Activated naive CD8-positive, alpha-beta T cell treated with anti-CD3 and anti-CD28 coated beads, Interleukin-2, amount 10 ng/mL, durations not matched to agents 7 days and 5 days (primary cell): ENCODE results near the gene KDM8. TPM values are rescaled to one million over a fixed set of nuclear protein-coding genes. Genes with fewer than 3 reads are reported as not detected.
A peak's percentile ranks its signal among the peaks of the same experiment; 100 is the strongest.

Source experiments
- ATAC-seq: fragments of 150-1000 bp; cut with Tn5 transposase; one replicate; pipeline ENCODE4 v1.10.0; 2021; ENCODE audit warnings: low read depth, moderate library complexity
- POLR2A ChIA-PET: fragments of 350-600 bp; sonication (Branson Sonifier 250); formaldehyde crosslinking; loops from one replicate; lab custom pipeline; 2021; ENCODE audit warnings: antibody characterized with exemption; lab: Charles Lee
- DNase-seq: peaks from one replicate; pipeline ENCODE4 v3.0.0; 2021
- H3K27ac Mint-ChIP-seq: one replicate; pipeline ENCODE4 v1.8.0; 2022; ENCODE audit warnings: mild to moderate bottlenecking, mixed read lengths
- H3K27me3 Mint-ChIP-seq: one replicate; pipeline ENCODE4 v1.8.0; 2022; ENCODE audit warnings: mild to moderate bottlenecking, moderate library complexity, mixed read lengths
- H3K36me3 Mint-ChIP-seq: one replicate; pipeline ENCODE4 v1.8.0; 2021; ENCODE audit warnings: mild to moderate bottlenecking, mixed read lengths
- H3K4me1 Mint-ChIP-seq: one replicate; pipeline ENCODE4 v1.8.0; 2021; ENCODE audit warnings: mixed read lengths
- H3K4me3 Mint-ChIP-seq: one replicate; pipeline ENCODE4 v1.8.0; 2022; ENCODE audit warnings: mild to moderate bottlenecking, moderate library complexity, mixed read lengths
- H3K9me3 Mint-ChIP-seq: one replicate; pipeline ENCODE4 v1.8.0; 2021; ENCODE audit warnings: mixed read lengths
- total RNA-seq, 2 experiments: library from RNA; stranded (reverse); gene quantifications; one replicate each; pipeline ENCODE4 v1.2.3, GENCODE V29; 2021

Gene KDM8
- total RNA-seq, 2 experiments from 2014 or later: 20.1 to 21.8 TPM

GRCh38 chr16:27177031-27177774, 26.1 kb upstream of the KDM8 start:
- no peak overlapping the region for H3K4me3 Mint-ChIP-seq
- DNase-seq (no peak), ATAC-seq (no peak)
- POLR2A ChIA-PET: interaction anchor here (5.0 kb wide), 1 partner anchor 59 kb away, joined by 32 read pairs; no protein-coding TSS in a partner anchor
- peaks cover 47% of the 10 kb centered on the region for H3K4me1 Mint-ChIP-seq
- H3K36me3 Mint-ChIP-seq: peaks cover 4% of the 10 kb centered on the region
- no peak overlapping the region for H3K27ac Mint-ChIP-seq
- H3K9me3 Mint-ChIP-seq: no peaks in the 10 kb centered on the region
- H3K27me3 Mint-ChIP-seq: no peaks in the 10 kb centered on the region

- peak; percentile 95 for ATAC-seq
- peaks cover 31% of the 10 kb centered on the region for H3K4me1 Mint-ChIP-seq
- H3K9me3 Mint-ChIP-seq: no peaks in the 10 kb centered on the region
- H3K27me3 Mint-ChIP-seq: peaks cover 4% of the 10 kb centered on the region
- no peak overlapping the region for H3K4me3 Mint-ChIP-seq
- H3K36me3 Mint-ChIP-seq: peaks cover 2% of the 10 kb centered on the region
- POLR2A ChIA-PET: interaction anchor here (0.8 to 5.0 kb wide), 14 partner anchors 10 to 188 kb away, joined by 3 to 32 read pairs (median 6); partner anchors contain the start of genes KDM8 and NSMCE1
- peak overlapping the region; percentile 50 for H3K27ac Mint-ChIP-seq
- DNase-seq: peak; percentile 90
Measured at GRCh38 chr16:27179500-27180072, 23.7 kb upstream of the KDM8 start.

- H3K9me3 Mint-ChIP-seq: no peaks in the 10 kb centered on the region
- no peak overlapping the region for H3K4me3 Mint-ChIP-seq
- POLR2A ChIA-PET: interaction anchor here (0.7 to 5.0 kb wide), 7 partner anchors 12 to 186 kb away, joined by 3 to 32 read pairs (median 4); partner anchors contain the start of gene KDM8
- peaks cover 2% of the 10 kb centered on the region for H3K36me3 Mint-ChIP-seq
- no peak overlapping the region for H3K27ac Mint-ChIP-seq
- peaks cover 28% of the 10 kb centered on the region for H3K4me1 Mint-ChIP-seq
- DNase-seq: no peak
- no peak for ATAC-seq
- peaks cover 4% of the 10 kb centered on the region for H3K27me3 Mint-ChIP-seq
Measured at GRCh38 chr16:27181019-27181790, 22.1 kb upstream of the KDM8 start.

DNA sequence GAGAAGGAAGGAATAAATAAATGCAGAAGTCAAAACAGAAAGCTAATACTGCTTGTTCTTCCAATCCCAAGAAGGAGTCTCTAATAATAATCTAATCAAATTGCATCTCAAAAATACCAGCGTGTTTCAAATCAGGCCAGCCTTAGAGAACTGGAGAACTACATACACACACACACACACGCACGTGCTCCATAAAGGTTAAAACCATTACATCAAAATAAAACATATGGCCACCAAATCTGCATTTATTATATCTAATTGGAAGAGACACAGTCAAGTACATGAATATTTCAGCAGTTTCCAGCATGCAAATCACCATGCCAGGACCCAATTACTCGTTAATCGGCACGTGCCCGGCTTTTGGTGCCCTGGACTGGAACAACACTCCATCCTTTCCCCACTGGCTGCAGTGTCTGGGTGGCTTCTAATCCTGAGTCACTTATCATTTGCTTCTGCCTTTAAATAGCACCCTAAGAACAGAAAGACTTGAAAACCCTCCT, 20.4 kb upstream of the KDM8 start:
- ATAC-seq: no peak
- no peaks in the 10 kb centered on the region for H3K9me3 Mint-ChIP-seq
- no peak overlapping the region for H3K4me3 Mint-ChIP-seq
- POLR2A ChIA-PET: no interaction called here
- peaks cover 4% of the 10 kb centered on the region for H3K27me3 Mint-ChIP-seq
- peaks cover 25% of the 10 kb centered on the region for H3K4me1 Mint-ChIP-seq
- H3K36me3 Mint-ChIP-seq: peaks cover 4% of the 10 kb centered on the region
- no peak overlapping the region for H3K27ac Mint-ChIP-seq
- DNase-seq: no peak

GRCh38 chr16:27185776-27186130, 17.6 kb upstream of the KDM8 start:
- H3K27ac Mint-ChIP-seq: no peak overlapping the region
- no peak for DNase-seq
- POLR2A ChIA-PET: no interaction called here
- no peak for ATAC-seq
- H3K27me3 Mint-ChIP-seq: peaks cover 4% of the 10 kb centered on the region
- H3K9me3 Mint-ChIP-seq: no peaks in the 10 kb centered on the region
- peaks cover 8% of the 10 kb centered on the region for H3K4me1 Mint-ChIP-seq
- H3K36me3 Mint-ChIP-seq: peaks cover 4% of the 10 kb centered on the region
- no peak overlapping the region for H3K4me3 Mint-ChIP-seq

DNA sequence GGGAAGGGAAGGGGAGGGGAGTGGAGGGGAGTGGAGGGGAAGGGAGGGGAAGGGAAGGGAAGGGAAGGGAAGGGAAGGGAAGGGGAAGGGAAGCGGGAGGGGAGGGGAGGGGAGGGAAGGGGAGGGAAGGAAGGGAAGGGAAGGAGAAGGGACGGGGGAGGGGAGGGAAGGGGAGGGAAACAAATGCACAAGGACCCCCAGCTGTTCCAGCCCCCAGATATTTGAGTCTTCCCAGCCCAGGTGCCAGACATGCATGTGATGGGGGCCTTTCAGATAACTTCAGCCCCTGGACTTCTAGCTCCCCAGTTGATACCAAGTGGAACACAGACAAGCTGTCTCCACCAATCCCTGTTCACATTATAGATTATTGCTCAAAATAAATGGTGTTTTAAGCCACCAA, 14.7 kb upstream of the KDM8 start:
- POLR2A ChIA-PET: interaction anchor here (0.6 to 1.7 kb wide), 2 partner anchors 15 to 232 kb away, joined by 5 to 7 read pairs; partner anchors contain the start of gene KDM8
- no peak overlapping the region for H3K27ac Mint-ChIP-seq
- H3K4me1 Mint-ChIP-seq: peaks cover 6% of the 10 kb centered on the region
- H3K9me3 Mint-ChIP-seq: no peaks in the 10 kb centered on the region
- ATAC-seq (no peak), DNase-seq (no peak)
- H3K4me3 Mint-ChIP-seq: no peak overlapping the region
- peaks cover 2% of the 10 kb centered on the region for H3K36me3 Mint-ChIP-seq
- H3K27me3 Mint-ChIP-seq: no peaks in the 10 kb centered on the region

DNA sequence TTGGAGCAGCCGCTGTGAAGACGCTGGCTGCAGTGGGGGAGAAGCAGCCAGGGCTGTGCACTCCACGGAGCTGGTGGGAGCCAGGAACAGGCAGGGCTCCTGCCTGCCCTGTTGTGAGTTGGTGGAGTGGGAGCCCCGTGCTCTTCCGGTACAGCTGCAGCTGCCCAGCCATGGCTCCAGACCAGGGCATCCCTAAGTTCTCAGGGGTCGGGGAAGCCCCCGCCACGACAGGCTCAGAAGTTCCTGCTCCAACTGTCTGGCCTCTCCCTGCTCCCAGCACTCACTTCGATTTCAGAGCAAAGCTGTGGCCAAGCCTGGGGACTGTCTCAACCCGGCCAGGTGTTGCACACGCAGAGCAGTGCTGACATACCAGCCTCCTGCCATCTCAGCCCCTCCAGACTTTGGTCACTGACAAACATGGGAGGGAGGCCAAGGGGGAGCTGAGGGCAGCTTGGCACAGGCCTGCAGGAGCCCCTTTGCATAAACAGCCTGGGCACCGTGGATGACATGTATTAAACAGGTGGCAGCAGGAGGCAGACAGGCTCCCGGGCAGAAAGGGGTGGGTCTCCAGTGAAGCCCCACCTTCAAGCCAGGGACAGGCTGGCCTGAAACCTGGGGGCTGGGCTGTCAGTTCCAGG, 13.9 kb upstream of the KDM8 start:
- no peak for ATAC-seq
- no peaks in the 10 kb centered on the region for H3K27me3 Mint-ChIP-seq
- POLR2A ChIA-PET: interaction anchor here (0.6 to 1.4 kb wide), 2 partner anchors 16 to 216 kb away, joined by 3 read pairs; no protein-coding TSS in a partner anchor

GRCh38 chr16:27190316-27190871, 12.9 kb upstream of the KDM8 start:
- Mint-ChIP-seq H3K27me3 (no peaks in the 10 kb centered on the region), H3K27ac (no peak overlapping the region), H3K36me3 (peaks cover 2% of the 10 kb centered on the region), H3K9me3 (no peaks in the 10 kb centered on the region), H3K4me3 (no peak overlapping the region), H3K4me1 (peaks cover 8% of the 10 kb centered on the region)
- POLR2A ChIA-PET: interaction anchor here (1.4 kb wide), 1 partner anchor 17 kb away, joined by 3 read pairs; no protein-coding TSS in a partner anchor
- DNase-seq: no peak
- no peak for ATAC-seq

More for the DNA sequence above, 13.9 kb upstream of the KDM8 start:
- DNase-seq: no peak
- Mint-ChIP-seq H3K27ac (peak overlapping the region; percentile 9), H3K4me1 (peaks cover 6% of the 10 kb centered on the region), H3K4me3 (no peak overlapping the region), H3K9me3 (no peaks in the 10 kb centered on the region), H3K36me3 (peaks cover 2% of the 10 kb centered on the region)

- H3K9me3 Mint-ChIP-seq: no peaks in the 10 kb centered on the region
- DNase-seq (no peak), ATAC-seq (no peak)
- POLR2A ChIA-PET: no interaction called here
- H3K27me3 Mint-ChIP-seq: no peaks in the 10 kb centered on the region
- H3K36me3 Mint-ChIP-seq: peaks cover 3% of the 10 kb centered on the region
- H3K27ac Mint-ChIP-seq: no peak overlapping the region
- no peak overlapping the region for H3K4me3 Mint-ChIP-seq
- peaks cover 10% of the 10 kb centered on the region for H3K4me1 Mint-ChIP-seq
Measured at GRCh38 chr16:27191352-27191924, 11.9 kb upstream of the KDM8 start.

DNA sequence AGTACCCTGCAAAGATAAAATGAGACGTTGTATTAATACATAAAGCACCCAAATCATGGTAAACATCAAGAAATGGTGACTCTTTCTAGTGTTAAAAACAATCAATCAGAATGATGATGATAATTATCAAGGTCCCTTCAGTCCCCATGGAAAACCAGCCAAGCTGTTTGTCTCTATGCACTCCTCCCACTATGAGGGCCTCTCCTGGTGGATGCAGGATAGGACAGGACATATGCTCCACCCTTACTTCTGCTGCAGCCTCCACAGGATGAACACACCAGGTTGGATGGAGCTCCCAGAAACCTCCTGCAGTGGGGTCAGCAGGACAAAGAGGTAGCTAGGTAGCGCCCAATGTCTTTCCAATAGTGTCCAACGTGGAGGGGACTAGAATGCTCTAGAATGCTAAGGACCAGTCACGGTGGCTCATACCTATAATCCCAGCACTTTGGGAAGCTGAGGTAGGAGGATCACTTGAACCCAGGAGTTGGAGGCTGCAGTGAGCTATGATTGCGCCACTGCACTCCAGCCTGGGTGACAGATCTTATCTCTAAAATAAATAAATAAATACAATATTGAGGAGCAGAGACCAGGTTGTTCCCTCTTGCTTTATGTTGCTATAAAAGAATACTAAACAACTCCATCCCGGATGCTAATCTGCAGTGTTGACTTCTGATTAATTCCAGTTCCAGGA, 9.9 kb upstream of the KDM8 start:
- Mint-ChIP-seq H3K27me3 (no peaks in the 10 kb centered on the region), H3K9me3 (no peaks in the 10 kb centered on the region), H3K4me1 (peaks cover 23% of the 10 kb centered on the region), H3K4me3 (no peak overlapping the region), H3K36me3 (peaks cover 7% of the 10 kb centered on the region), H3K27ac (no peak overlapping the region)
- DNase-seq (no peak), ATAC-seq (no peak)
- POLR2A ChIA-PET: interaction anchor here (0.7 to 1.7 kb wide), 2 partner anchors 10 to 24 kb away, joined by 3 to 4 read pairs; partner anchors contain the start of gene KDM8

- Mint-ChIP-seq H3K9me3 (no peaks in the 10 kb centered on the region), H3K4me1 (peaks cover 38% of the 10 kb centered on the region), H3K4me3 (no peak overlapping the region), H3K36me3 (peaks cover 12% of the 10 kb centered on the region), H3K27ac (no peak overlapping the region), H3K27me3 (no peaks in the 10 kb centered on the region)
- no peak for ATAC-seq
- POLR2A ChIA-PET: interaction anchor here (0.8 kb wide), 1 partner anchor 15 kb away, joined by 4 read pairs; no protein-coding TSS in a partner anchor
- DNase-seq: no peak
Measured at GRCh38 chr16:27195076-27195741, 8.1 kb upstream of the KDM8 start.
